Neural cell (in vitro differentiated cells): ENCODE measurements around the gene PEX7.

Experiments used
- CTCF ChIP-seq: fragments of 450-650 bp; IDR thresholded peaks from 2 replicates; pipeline ENCODE4 v1.5.1; 2014; ENCODE audit warnings: antibody characterized with exemption, mild to moderate bottlenecking, moderate library complexity; ENCODE audit not compliant: poor library complexity, severe bottlenecking
- EZH2 ChIP-seq: fragments of 200-600, 300-800 bp; shearing (Covaris generic), sonication (generic); IDR thresholded peaks from 2 replicates; pipeline ENCODE4 v1.6.1; 2014; ENCODE audit warnings: antibody characterized with exemption, low read length, borderline replicate concordance, mild to moderate bottlenecking; ENCODE audit not compliant: insufficient read depth, poor library complexity, severe bottlenecking
- POLR2AphosphoS5 ChIP-seq: IDR thresholded peaks from 2 replicates; pipeline ENCODE4 v1.6.1; 2012
- SMC3 ChIP-seq: fragments of 450-650 bp; conservative IDR thresholded peaks from 2 replicates; pipeline ENCODE4 v1.6.1; 2014; ENCODE audit warnings: antibody characterized with exemption, mild to moderate bottlenecking, moderate library complexity; ENCODE audit not compliant: poor library complexity
- TF ChIP-seq, protein P1 (sequence below): IDR thresholded peaks from 2 replicates; pipeline ENCODE4 v1.6.1; 2012; ENCODE audit warnings: borderline replicate concordance

DNA sequence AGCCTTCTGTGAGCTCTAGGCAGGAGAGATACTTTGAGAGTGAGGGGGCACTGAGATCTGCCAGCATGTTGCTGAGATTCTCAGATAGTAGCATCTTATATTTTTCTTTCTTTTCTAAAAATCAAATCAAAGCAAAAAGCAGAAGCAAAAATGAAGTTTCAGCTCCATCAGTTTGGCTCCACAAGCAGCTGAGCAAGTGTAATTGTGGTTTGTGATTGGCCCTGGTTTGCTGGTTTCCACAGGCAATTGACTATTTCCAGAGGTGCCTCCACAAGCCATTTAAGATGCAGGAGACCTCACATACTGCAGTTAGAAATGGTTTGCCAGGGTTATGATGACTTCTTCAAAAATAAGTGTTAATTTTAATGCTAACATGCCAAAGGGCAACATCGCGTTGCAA is 104.0 kb downstream of the PEX7 start:
- no peak for TF ChIP-seq POLR2AphosphoS5
- no peak for TF ChIP-seq SMC3
- no peak for TF ChIP-seq CTCF
- TF ChIP-seq, protein P1, sequence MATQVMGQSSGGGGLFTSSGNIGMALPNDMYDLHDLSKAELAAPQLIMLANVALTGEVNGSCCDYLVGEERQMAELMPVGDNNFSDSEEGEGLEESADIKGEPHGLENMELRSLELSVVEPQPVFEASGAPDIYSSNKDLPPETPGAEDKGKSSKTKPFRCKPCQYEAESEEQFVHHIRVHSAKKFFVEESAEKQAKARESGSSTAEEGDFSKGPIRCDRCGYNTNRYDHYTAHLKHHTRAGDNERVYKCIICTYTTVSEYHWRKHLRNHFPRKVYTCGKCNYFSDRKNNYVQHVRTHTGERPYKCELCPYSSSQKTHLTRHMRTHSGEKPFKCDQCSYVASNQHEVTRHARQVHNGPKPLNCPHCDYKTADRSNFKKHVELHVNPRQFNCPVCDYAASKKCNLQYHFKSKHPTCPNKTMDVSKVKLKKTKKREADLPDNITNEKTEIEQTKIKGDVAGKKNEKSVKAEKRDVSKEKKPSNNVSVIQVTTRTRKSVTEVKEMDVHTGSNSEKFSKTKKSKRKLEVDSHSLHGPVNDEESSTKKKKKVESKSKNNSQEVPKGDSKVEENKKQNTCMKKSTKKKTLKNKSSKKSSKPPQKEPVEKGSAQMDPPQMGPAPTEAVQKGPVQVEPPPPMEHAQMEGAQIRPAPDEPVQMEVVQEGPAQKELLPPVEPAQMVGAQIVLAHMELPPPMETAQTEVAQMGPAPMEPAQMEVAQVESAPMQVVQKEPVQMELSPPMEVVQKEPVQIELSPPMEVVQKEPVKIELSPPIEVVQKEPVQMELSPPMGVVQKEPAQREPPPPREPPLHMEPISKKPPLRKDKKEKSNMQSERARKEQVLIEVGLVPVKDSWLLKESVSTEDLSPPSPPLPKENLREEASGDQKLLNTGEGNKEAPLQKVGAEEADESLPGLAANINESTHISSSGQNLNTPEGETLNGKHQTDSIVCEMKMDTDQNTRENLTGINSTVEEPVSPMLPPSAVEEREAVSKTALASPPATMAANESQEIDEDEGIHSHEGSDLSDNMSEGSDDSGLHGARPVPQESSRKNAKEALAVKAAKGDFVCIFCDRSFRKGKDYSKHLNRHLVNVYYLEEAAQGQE: no peak
- TF ChIP-seq EZH2: no peak
